Measurements from ENCODE around the gene IFITM2. TPM values are rescaled to one million over a fixed set of nuclear protein-coding genes. Genes with fewer than 3 reads are reported as not detected.

Gene IFITM2
- total and polyA plus RNA-seq, 2 donors (not counting 1 experiment from before 2014, with no cell fraction given), result 72.1 to 451 TPM

DNA sequence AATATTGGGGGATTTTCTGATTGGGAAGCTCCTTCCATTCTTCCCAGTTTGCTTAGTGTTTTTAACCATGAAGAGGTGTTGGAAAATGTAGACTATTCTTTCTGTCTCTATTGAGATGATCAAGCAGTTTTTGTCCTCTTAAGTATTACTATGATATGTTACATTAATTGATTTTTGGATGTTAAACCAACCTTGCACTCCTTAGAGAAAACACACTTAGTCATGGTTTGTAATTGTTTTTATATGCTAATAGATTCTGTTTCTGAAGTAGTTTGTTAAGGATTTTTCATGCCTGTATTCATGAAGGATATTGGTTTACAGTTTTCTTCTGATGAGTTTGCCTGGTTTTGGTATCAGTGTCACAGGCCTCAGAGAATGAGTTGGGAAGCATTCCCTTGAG is 31.4 kb upstream of the IFITM2 start:
- no peak overlapping the region for H2AFZ ChIP-seq (ENCODE audit: insufficient read depth, low read depth, low read length, poor library complexity, severe bottlenecking)
- DNase-seq, result no peak
- intact Hi-C loops (cut with micrococcal nuclease), result no loop called here
- peaks cover 0 to 10% (median 0%) of the 10 kb centered on the region in 3 donors for H3K9me3 ChIP-seq (ENCODE audit: control extremely low read depth in 1 of 3, control insufficient read depth in 2 of 3, insufficient read depth in 1 of 3, low read length in 2 of 3)
- Mint-ChIP-seq H3K27ac (no peak overlapping the region), H3K9me3 (ENCODE audit: insufficient read depth) (peaks cover 2% of the 10 kb centered on the region), H3K27me3 (peaks cover under 1% of the 10 kb centered on the region), H3K4me1 (peaks cover 25% of the 10 kb centered on the region), H3K4me3 (no peak overlapping the region)
- H3K79me2 ChIP-seq (ENCODE audit: control insufficient read depth, insufficient read depth, low read length), result peaks cover under 1% of the 10 kb centered on the region
- peaks cover 0 to 17% (median 3%) of the 10 kb centered on the region in 4 experiments for H3K27me3 ChIP-seq (replicated peaks in 1 of 4; ENCODE audit: control extremely low read depth in 1 of 4, control insufficient read depth in 3 of 4, insufficient read depth in 4 of 4, low read length in 3 of 4)
- TF ChIP-seq, protein P1, sequence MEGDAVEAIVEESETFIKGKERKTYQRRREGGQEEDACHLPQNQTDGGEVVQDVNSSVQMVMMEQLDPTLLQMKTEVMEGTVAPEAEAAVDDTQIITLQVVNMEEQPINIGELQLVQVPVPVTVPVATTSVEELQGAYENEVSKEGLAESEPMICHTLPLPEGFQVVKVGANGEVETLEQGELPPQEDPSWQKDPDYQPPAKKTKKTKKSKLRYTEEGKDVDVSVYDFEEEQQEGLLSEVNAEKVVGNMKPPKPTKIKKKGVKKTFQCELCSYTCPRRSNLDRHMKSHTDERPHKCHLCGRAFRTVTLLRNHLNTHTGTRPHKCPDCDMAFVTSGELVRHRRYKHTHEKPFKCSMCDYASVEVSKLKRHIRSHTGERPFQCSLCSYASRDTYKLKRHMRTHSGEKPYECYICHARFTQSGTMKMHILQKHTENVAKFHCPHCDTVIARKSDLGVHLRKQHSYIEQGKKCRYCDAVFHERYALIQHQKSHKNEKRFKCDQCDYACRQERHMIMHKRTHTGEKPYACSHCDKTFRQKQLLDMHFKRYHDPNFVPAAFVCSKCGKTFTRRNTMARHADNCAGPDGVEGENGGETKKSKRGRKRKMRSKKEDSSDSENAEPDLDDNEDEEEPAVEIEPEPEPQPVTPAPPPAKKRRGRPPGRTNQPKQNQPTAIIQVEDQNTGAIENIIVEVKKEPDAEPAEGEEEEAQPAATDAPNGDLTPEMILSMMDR (IDR thresholded peaks at IDR 0.05), result no peak
- no peak for TF ChIP-seq EZH2 (IDR thresholded peaks at IDR 0.05; ENCODE audit: borderline replicate concordance, insufficient read depth, low read depth, low read length, poor library complexity, severe bottlenecking)
- H3K4me2 ChIP-seq (replicated peaks; ENCODE audit: low read depth, low read length, poor library complexity, severe bottlenecking), result no peak overlapping the region
- POLR2A ChIA-PET, result interaction anchor here (0.6 kb wide), 1 partner anchor 36 kb away, joined by 3 read pairs; no protein-coding TSS in a partner anchor
- no peak for ATAC-seq (ENCODE audit: low read depth)
- H3K9ac ChIP-seq (ENCODE audit: low read length), result no peak overlapping the region
- no peak overlapping the region for H3K4me3 ChIP-seq (ENCODE audit: control extremely low read depth in 1 of 5, extremely low read depth in 1 of 5, insufficient read depth in 1 of 5, low read depth in 2 of 5, low read length in 4 of 5)
- no peaks in the 10 kb centered on the region for H4K20me1 ChIP-seq (ENCODE audit: control insufficient read depth, insufficient read depth, low read length, poor library complexity, severe bottlenecking)
- peaks cover 26 to 31% of the 10 kb centered on the region in 2 donors for H3K4me1 ChIP-seq (ENCODE audit: control insufficient read depth in 2 of 2, insufficient read depth in 2 of 2, low read length in 2 of 2)
- H3K36me3 ChIP-seq (replicated peaks in 1 of 2; ENCODE audit: control extremely low read depth in 1 of 2, control insufficient read depth in 1 of 2, extremely low read depth in 1 of 2, insufficient read depth in 2 of 2, low read length in 1 of 2), result no peaks in the 10 kb centered on the region
- H3K27ac ChIP-seq (ENCODE audit: low read length in 2 of 2), result no peak overlapping the region
- CTCF ChIA-PET, result interaction anchor here (1.0 to 2.8 kb wide), 2 partner anchors 11 to 25 kb away, joined by 3 to 18 read pairs; no protein-coding TSS in a partner anchor

Data from B cell (primary cell).